Esophagus muscularis mucosa (tissue), 4 donors: Measurements from ENCODE around the gene NDUFS3. TPM values are rescaled to one million over a fixed set of nuclear protein-coding genes. Genes with fewer than 3 reads are reported as not detected.
A peak's percentile ranks its signal among the peaks of the same experiment; 100 is the strongest.
"Not testable (repeated sequence)": the region's sequence is repeated elsewhere in the genome, so short reads cannot be mapped to it uniquely, and the experiment has no call there.

ENCODE experiments used
- DNase-seq: peaks from one replicate; pipeline ENCODE4 v3.0.0-alpha.2; 2017; ENCODE audit errors: extremely low spot score
- H3K27ac ChIP-seq, 4 donors: fragments of 200-600 bp; sonication (generic); replicated peaks in 1 of 4; 1 replicate in 3 of 4; 2 replicates in 1 of 4; pipeline ENCODE4 v1.5.1; 2016 to 2019; ENCODE audit warnings: mild to moderate bottlenecking in 1 of 4
- H3K27me3 ChIP-seq, 4 donors: fragments of 200-600 bp; sonication (generic); one replicate each; pipeline versions ENCODE4 v1.5.1 to v1.6.0; 2016 to 2019
- H3K36me3 ChIP-seq, 4 donors: fragments of 200-600 bp; sonication (generic); one replicate each; pipeline ENCODE4 v1.5.1; 2016 to 2019
- H3K4me1 ChIP-seq, 4 donors: fragments of 200-600 bp; sonication (generic); one replicate each; pipeline ENCODE4 v1.5.1; 2016 to 2019
- H3K4me3 ChIP-seq, 4 donors: fragments of 200-600 bp; sonication (generic); 1 replicate in 2 of 4; 2 replicates in 2 of 4; pipeline ENCODE4 v1.5.1; 2016 to 2019; ENCODE audit warnings: mild to moderate bottlenecking in 4 of 4, moderate library complexity in 1 of 4
- H3K9me3 ChIP-seq, 4 donors: fragments of 200-600 bp; sonication (generic); 1 replicate in 3 of 4; 2 replicates in 1 of 4; pipeline ENCODE4 v1.5.1; 2016 to 2019
- CTCF ChIP-seq, 3 experiments: fragments of 200-600 bp in 2 of 3; fragments of 450-650 bp in 1 of 3; sonication (generic) in 2 of 3; IDR thresholded peaks; one replicate each; pipeline ENCODE4 v1.5.1; 2017 to 2019; ENCODE audit warnings: antibody characterized with exemption in 3 of 3, mild to moderate bottlenecking in 2 of 3, moderate library complexity in 1 of 3
- EP300 ChIP-seq: sonication (generic); formaldehyde crosslinking; IDR thresholded peaks from one replicate; pipeline ENCODE4 v1.6.1; 2017; ENCODE audit warnings: antibody characterized with exemption
- POLR2A ChIP-seq: fragments of 450-650 bp; IDR thresholded peaks from one replicate; pipeline ENCODE4 v1.6.1; 2017; ENCODE audit warnings: antibody characterized with exemption, moderate library complexity, mild to moderate bottlenecking, low read depth
- POLR2AphosphoS5 ChIP-seq, 2 donors: sonication (generic); formaldehyde crosslinking; IDR thresholded peaks; one replicate each; pipeline ENCODE4 v1.6.1; 2017; ENCODE audit warnings: antibody characterized with exemption in 2 of 2
- WGBS: methylation state at CpG from one replicate; pipeline ENCODE4 v1.1.5; 2018; 5-methylcytosine and 5-hydroxymethylcytosine counted together
- intact Hi-C: fragments of 100-400 bp; cut with DNase I; formaldehyde crosslinking; loops from one replicate; pipeline ENCODE4 v1.15.1; 2023
- total RNA-seq, 4 donors: library from RNA; depleted of rRNA; stranded (reverse); fragments of >200 nt; gene quantifications; one replicate each; pipeline versions ENCODE4 v1.1.0 to v1.2.1, GENCODE V29; 2016

The NDUFS3 gene
- total RNA-seq, 4 donors from 2014 or later: 53.5 to 76.7 (median 72.0) TPM

- TF ChIP-seq EP300: no peak
- TF ChIP-seq POLR2A: no peak
- TF ChIP-seq POLR2AphosphoS5 (IDR thresholded peaks at IDR 0.05): no peak
- TF ChIP-seq CTCF (IDR thresholded peaks at IDR 0.05): no peak
- no peak for DNase-seq
- H3K9me3 ChIP-seq: no peaks in the 10 kb centered on the region
- peak overlapping the region in 2 of 4 donors; percentile 5 to 43 for H3K27ac ChIP-seq
- intact Hi-C loops: no loop called here
- H3K4me1 ChIP-seq: peaks cover 50 to 94% (median 88%) of the 10 kb centered on the region in 4 donors
- H3K4me3 ChIP-seq: no peak overlapping the region
- no peaks in the 10 kb centered on the region for H3K27me3 ChIP-seq
- 36% methylated on average over 2 of the region's 2 CpGs for whole genome bisulfite sequencing
- peaks cover 0 to 5% (median 0%) of the 10 kb centered on the region in 4 donors for H3K36me3 ChIP-seq
Measured at GRCh38 chr11:47539681-47540039, 39.2 kb upstream of the NDUFS3 start.

GRCh38 chr11:47541070-47541469 lies 37.8 kb upstream of the NDUFS3 start:
- no peak for TF ChIP-seq EP300
- TF ChIP-seq CTCF (IDR thresholded peaks at IDR 0.05): no peak
- no peak for TF ChIP-seq POLR2A
- no peak for TF ChIP-seq POLR2AphosphoS5 (IDR thresholded peaks at IDR 0.05)
- H3K27me3 ChIP-seq: no peaks in the 10 kb centered on the region
- no peak for DNase-seq
- H3K4me1 ChIP-seq: peaks cover 43 to 87% (median 83%) of the 10 kb centered on the region in 4 donors
- 95% methylated on average over 2 of the region's 2 CpGs for whole genome bisulfite sequencing
- H3K9me3 ChIP-seq: no peaks in the 10 kb centered on the region
- H3K36me3 ChIP-seq: peaks cover 0 to 3% (median 0%) of the 10 kb centered on the region in 4 donors
- peak overlapping the region in 1 of 4 donors; percentile 5 for H3K27ac ChIP-seq
- H3K4me3 ChIP-seq: no peak overlapping the region
- intact Hi-C loops: no loop called here

- Histone ChIP-seq H3K36me3 (no peaks in the 10 kb centered on the region), H3K27me3 (no peaks in the 10 kb centered on the region), H3K27ac (no peak overlapping the region), H3K4me1 (peaks cover 39 to 85% (median 80%) of the 10 kb centered on the region in 4 donors), H3K4me3 (no peak overlapping the region), H3K9me3 (no peaks in the 10 kb centered on the region)
- intact Hi-C loops: no loop called here
- WGBS: 92% methylated on average over 6 of the region's 6 CpGs
- no peak for TF ChIP-seq CTCF (IDR thresholded peaks at IDR 0.05)
- DNase-seq: no peak
Measured at GRCh38 chr11:47545298-47545697, 33.6 kb upstream of the NDUFS3 start.

- H3K36me3 ChIP-seq, H3K4me3 ChIP-seq, intact Hi-C loops, H3K27me3 ChIP-seq, H3K9me3 ChIP-seq, H3K27ac ChIP-seq, DNase-seq: not testable (repeated sequence)
- peaks cover 43 to 88% (median 81%) of the 10 kb centered on the region in 4 donors for H3K4me1 ChIP-seq
- 98% methylated on average over 7 of the region's 7 CpGs for WGBS
Measured at GRCh38 chr11:47546274-47546673, 32.6 kb upstream of the NDUFS3 start.

- intact Hi-C loops: loop anchor here (5.0 kb wide), 1 partner anchor 43 kb away; no protein-coding TSS in a partner anchor
Measured at GRCh38 chr11:47550288-47551047, 28.4 kb upstream of the NDUFS3 start.

More at GRCh38 chr11:47550288-47551047, 28.4 kb upstream of the NDUFS3 start:
- H3K4me3 ChIP-seq: no peak overlapping the region
- no peaks in the 10 kb centered on the region for H3K36me3 ChIP-seq
- H3K27ac ChIP-seq: peak overlapping the region; percentile 2 to 94 (median 86)
- no peak for DNase-seq
- H3K27me3 ChIP-seq: no peaks in the 10 kb centered on the region
- peaks cover 45 to 70% (median 65%) of the 10 kb centered on the region in 4 donors for H3K4me1 ChIP-seq
- WGBS: 88% methylated on average over 10 of the region's 10 CpGs
- TF ChIP-seq POLR2AphosphoS5 (IDR thresholded peaks at IDR 0.05) (peak in 1 of 2 donors; percentile 16), EP300 (no peak)
- no peaks in the 10 kb centered on the region for H3K9me3 ChIP-seq
